ENCODE measurements around the gene C2CD2L. TPM values are rescaled to one million over a fixed set of nuclear protein-coding genes. Genes with fewer than 3 reads are reported as not detected.
"Not testable (repeated sequence)": the region's sequence is repeated elsewhere in the genome, so short reads cannot be mapped to it uniquely, and the experiment has no call there.

The C2CD2L gene
- total and polyA plus RNA-seq, 2 of the 4 experiments (the other 2 are of a cell fraction), result 2.2 to 8.7 TPM

- Histone ChIP-seq H3K9ac (ENCODE audit: low read depth, low read length) (no peak overlapping the region), H3K4me3 (ENCODE audit: insufficient read depth, low read depth, low read length) (no peak overlapping the region), H4K91ac (ENCODE audit: insufficient read depth, low read depth, low read length) (no peak overlapping the region), H3K4ac (ENCODE audit: low read depth, low read length) (no peak overlapping the region), H3K9me3 (ENCODE audit: control insufficient read depth, insufficient read depth, low read length) (no peaks in the 10 kb centered on the region), H3K18ac (ENCODE audit: low read depth, low read length) (no peak overlapping the region), H3K4me2 (ENCODE audit: low read depth, low read length) (no peak overlapping the region; the same call in 1 of the 2 replicates), H2BK20ac (ENCODE audit: low read depth, low read length) (no peak overlapping the region), H3K27me3 (ENCODE audit: control insufficient read depth, insufficient read depth, low read length) (peaks cover 8% of the 10 kb centered on the region), H3K79me1 (ENCODE audit: low read depth in 1 of 2, low read length in 2 of 2) (peaks cover 3 to 12% of the 10 kb centered on the region in 2 experiments; a peak in 3 of 4 replicates), H2BK5ac (ENCODE audit: low read depth, low read length, poor library complexity, severe bottlenecking) (no peak overlapping the region), H2AK5ac (ENCODE audit: low read depth, low read length) (no peak overlapping the region), H2BK120ac (ENCODE audit: low read depth, low read length) (no peak overlapping the region), H3K36me3 (ENCODE audit: control insufficient read depth, insufficient read depth, low read length) (no peaks in the 10 kb centered on the region), H2BK15ac (ENCODE audit: low read depth, low read length) (no peak overlapping the region), H3K23ac (ENCODE audit: low read depth, low read length) (no peak overlapping the region), H2AK9ac (replicated peaks; ENCODE audit: low read depth, low read length, poor library complexity) (no peak overlapping the region), H3K14ac (replicated peaks; ENCODE audit: low read depth, low read length) (no peak overlapping the region), H4K20me1 (ENCODE audit: insufficient read depth, low read length) (no peaks in the 10 kb centered on the region), H3K4me1 (ENCODE audit: control insufficient read depth, insufficient read depth, low read length) (peaks cover 6% of the 10 kb centered on the region), H4K5ac (ENCODE audit: low read depth, low read length) (no peak overlapping the region), H2AFZ (replicated peaks; ENCODE audit: low read length, poor library complexity) (no peak overlapping the region), H3K27ac (ENCODE audit: insufficient read depth, low read length) (no peak overlapping the region), H3K9me1 (ENCODE audit: insufficient read depth, low read length) (peaks cover 5% of the 10 kb centered on the region; the same call in 1 of the 2 replicates), H4K8ac (ENCODE audit: low read depth in 2 of 2, low read length in 2 of 2) (no peak overlapping the region), H3K56ac (ENCODE audit: extremely low read depth, insufficient read depth, low read length) (no peak overlapping the region)
- DNase-seq, result peak; percentile 51
- TF ChIP-seq SMC3 (IDR thresholded peaks at IDR 0.05; ENCODE audit: low read depth, low read length), result no peak
- TF ChIP-seq USF2 (IDR thresholded peaks at IDR 0.05; ENCODE audit: low read depth, low read length), result no peak
- TF ChIP-seq BHLHE40 (IDR thresholded peaks at IDR 0.05; ENCODE audit: low read depth, low read length), result no peak
- 0 out of 2 replicates have a peak, but pooled peaks have one; percentile 5 for TF ChIP-seq FOS (IDR thresholded peaks at IDR 0.05; ENCODE audit: low read depth, low read length)
- POLR2A ChIA-PET (ENCODE audit: unreplicated experiment), result no interaction called here
- CTCF ChIA-PET, result interaction anchor here (0.6 kb wide), 1 partner anchor 21 kb away, joined by 6 read pairs; no protein-coding TSS in a partner anchor
- in situ Hi-C loops (cut with MboI; ENCODE audit: low sequenced_read_pairs), result no loop called here
- dilution Hi-C loops (cut with HindIII; ENCODE audit: low sequenced_read_pairs, unreplicated experiment), result no loop called here
- ATAC-seq (ENCODE audit: low read depth), result peak; percentile 25; the same call in 1 of the 2 replicates
- WGBS, 2 experiments (ENCODE audit: extremely low coverage in 2 of 2, insufficient read length in 1 of 2), result 60% methylated on average over 1 of the region's 8 CpGs; no CpG with 5 or more reads in 1 of the 2 experiments
- intact Hi-C loops (cut with micrococcal nuclease), result no loop called here
- no TSS peak for BruUV-seq (replicated peaks)
Observed at GRCh38 chr11:119166368-119167076, 59.4 kb downstream of the C2CD2L start.

GRCh38 chr11:119167077-119167458, 59.9 kb downstream of the C2CD2L start:
- DNase-seq; H3K56ac ChIP-seq (ENCODE audit: extremely low read depth, insufficient read depth, low read length); in situ Hi-C loops (cut with MboI; ENCODE audit: low sequenced_read_pairs); POLR2A ChIA-PET (ENCODE audit: unreplicated experiment); H3K4ac ChIP-seq (ENCODE audit: low read depth, low read length); H3K9me1 ChIP-seq (ENCODE audit: insufficient read depth, low read length); H2BK15ac ChIP-seq (ENCODE audit: low read depth, low read length); H3K9ac ChIP-seq (ENCODE audit: low read depth, low read length); H4K91ac ChIP-seq (ENCODE audit: insufficient read depth, low read depth, low read length); H3K9me3 ChIP-seq (ENCODE audit: control insufficient read depth, insufficient read depth, low read length); H3K27ac ChIP-seq (ENCODE audit: insufficient read depth, low read length); H4K5ac ChIP-seq (ENCODE audit: low read depth, low read length); H2BK120ac ChIP-seq (ENCODE audit: low read depth, low read length); H4K8ac ChIP-seq (ENCODE audit: low read depth in 2 of 2, low read length in 2 of 2); H3K18ac ChIP-seq (ENCODE audit: low read depth, low read length); H4K20me1 ChIP-seq (ENCODE audit: insufficient read depth, low read length); H3K23ac ChIP-seq (ENCODE audit: low read depth, low read length); H3K14ac ChIP-seq (replicated peaks; ENCODE audit: low read depth, low read length); H3K4me3 ChIP-seq (ENCODE audit: insufficient read depth, low read depth, low read length); H3K4me2 ChIP-seq (ENCODE audit: low read depth, low read length); H2AK9ac ChIP-seq (replicated peaks; ENCODE audit: low read depth, low read length, poor library complexity); H3K27me3 ChIP-seq (ENCODE audit: control insufficient read depth, insufficient read depth, low read length); BruUV-seq (replicated peaks); intact Hi-C loops (cut with micrococcal nuclease); ATAC-seq (ENCODE audit: low read depth); H2BK5ac ChIP-seq (ENCODE audit: low read depth, low read length, poor library complexity, severe bottlenecking); H3K36me3 ChIP-seq (ENCODE audit: control insufficient read depth, insufficient read depth, low read length); H3K4me1 ChIP-seq (ENCODE audit: control insufficient read depth, insufficient read depth, low read length); H2BK20ac ChIP-seq (ENCODE audit: low read depth, low read length); H2AK5ac ChIP-seq (ENCODE audit: low read depth, low read length); dilution Hi-C loops (cut with HindIII; ENCODE audit: low sequenced_read_pairs, unreplicated experiment); H2AFZ ChIP-seq (replicated peaks; ENCODE audit: low read length, poor library complexity): not testable (repeated sequence)
- CTCF ChIA-PET, result interaction anchor here (0.6 kb wide), 1 partner anchor 22 kb away, joined by 6 read pairs; no protein-coding TSS in a partner anchor
- peaks cover 3 to 12% of the 10 kb centered on the region in 2 experiments; a peak in 3 of 4 replicates for H3K79me1 ChIP-seq (ENCODE audit: low read depth in 1 of 2, low read length in 2 of 2)
- WGBS, 2 experiments (ENCODE audit: extremely low coverage in 2 of 2, insufficient read length in 1 of 2), result 80% methylated on average over 5 of the region's 10 CpGs; no CpG with 5 or more reads in 1 of the 2 experiments
